ENCODE results near the gene TTLL9. TPM values are rescaled to one million over a fixed set of nuclear protein-coding genes. Genes with fewer than 3 reads are reported as not detected.
A peak's percentile ranks its signal among the peaks of the same experiment; 100 is the strongest.

Gene TTLL9
- total and polyA plus RNA-seq, 2 of the 13 experiments (the other 11 are each of a cell fraction or from before 2014, with no cell fraction given), result not detected

- ChIA-PET CTCF (ENCODE audit: low intra/inter-chr PET ratio, low total read pairs) (interaction anchor here (0.7 kb wide), 1 partner anchor 82 kb away, joined by 3 read pairs; no protein-coding TSS in a partner anchor), POLR2A (no interaction called here)
- peak overlapping the region; percentile 99 for H3K4me2 ChIP-seq (ENCODE audit: low read depth, low read length)
- H4K20me1 ChIP-seq (ENCODE audit: insufficient read depth, low read length), result peaks cover 13% of the 10 kb centered on the region; the same call in 1 of the 2 replicates
- H3K27ac ChIP-seq (ENCODE audit: extremely low read length, insufficient read depth, low read length), result no peak overlapping the region
- peaks cover 29% of the 10 kb centered on the region for H3K79me2 ChIP-seq (ENCODE audit: insufficient read depth, low read length)
- no peaks in the 10 kb centered on the region for H3K9me3 ChIP-seq (ENCODE audit: low read length)
- peak overlapping the region; percentile 98; the same call in 1 of the 2 replicates for H3K9ac ChIP-seq (ENCODE audit: insufficient read depth, low read depth, low read length)
- H3K4me1 ChIP-seq (ENCODE audit: insufficient read depth, low read length), result peaks cover 15% of the 10 kb centered on the region
- in situ Hi-C loops (cut with HindIII; ENCODE audit: extremely low pct_ligation_motif_present, low pct_unique_long_range_greater_than_20kb), result loop anchor here (5.0 kb wide), 1 partner anchor 93 kb away; no protein-coding TSS in a partner anchor
- peaks cover 44 to 48% of the 10 kb centered on the region in 2 experiments for H3K36me3 ChIP-seq (replicated peaks in 1 of 2; ENCODE audit: control insufficient read depth in 1 of 2, insufficient read depth in 2 of 2, low read length in 2 of 2)
- DNase-seq (ENCODE audit: low spot score) (no peak), ATAC-seq (no peak), FAIRE-seq (peak; percentile 15)
- H2AFZ ChIP-seq (ENCODE audit: low read length), result no peak overlapping the region
- no TSS peak for BruUV-seq (replicated peaks)
- H3K27me3 ChIP-seq (ENCODE audit: control insufficient read depth in 1 of 2, insufficient read depth in 2 of 2, low read length in 2 of 2), result no peaks in the 10 kb centered on the region; a peak in 1 of 5 replicates
- peak overlapping the region; percentile 96 to 98 (median 98); a peak in 5 of 6 replicates for H3K4me3 ChIP-seq (replicated peaks in 1 of 3; ENCODE audit: insufficient read depth in 1 of 3, low read depth in 2 of 3, low read length in 3 of 3)
- 91% methylated on average over 9 of the region's 9 CpGs for WGBS (ENCODE audit: low lambda C conversion rate)
- intact Hi-C loops (cut with micrococcal nuclease; ENCODE audit: unreplicated experiment), result loop anchor here (5.0 to 10.0 kb wide), 2 partner anchors 82 to 125 kb away; no protein-coding TSS in a partner anchor
- TF ChIP-seq PLRG1 (conservative IDR thresholded peaks at IDR 0.05) (no peak), RBM22 (optimal IDR thresholded peaks at IDR 0.05; ENCODE audit: low read length) (peak; percentile 40), NFE2L1 (CRISPR knock-in tag; IDR thresholded peaks at IDR 0.05; ENCODE audit: borderline replicate concordance) (no peak), RAD51 (IDR thresholded peaks at IDR 0.05; ENCODE audit: borderline replicate concordance) (no peak), CREBL2 (CRISPR knock-in tag; IDR thresholded peaks at IDR 0.05; ENCODE audit: borderline replicate concordance) (peak; percentile 60; the same call in 1 of the 2 replicates), FOXA1 (IDR thresholded peaks at IDR 0.05) (no peak), FOXA1 (CRISPR knock-in tag; IDR thresholded peaks at IDR 0.05) (no peak)
Measured at GRCh38 chr20:31949877-31950646, 79.6 kb downstream of the TTLL9 start.

Measured in HepG2 (cell line).